ENCODE measurements around the gene PDE4A.

DNA sequence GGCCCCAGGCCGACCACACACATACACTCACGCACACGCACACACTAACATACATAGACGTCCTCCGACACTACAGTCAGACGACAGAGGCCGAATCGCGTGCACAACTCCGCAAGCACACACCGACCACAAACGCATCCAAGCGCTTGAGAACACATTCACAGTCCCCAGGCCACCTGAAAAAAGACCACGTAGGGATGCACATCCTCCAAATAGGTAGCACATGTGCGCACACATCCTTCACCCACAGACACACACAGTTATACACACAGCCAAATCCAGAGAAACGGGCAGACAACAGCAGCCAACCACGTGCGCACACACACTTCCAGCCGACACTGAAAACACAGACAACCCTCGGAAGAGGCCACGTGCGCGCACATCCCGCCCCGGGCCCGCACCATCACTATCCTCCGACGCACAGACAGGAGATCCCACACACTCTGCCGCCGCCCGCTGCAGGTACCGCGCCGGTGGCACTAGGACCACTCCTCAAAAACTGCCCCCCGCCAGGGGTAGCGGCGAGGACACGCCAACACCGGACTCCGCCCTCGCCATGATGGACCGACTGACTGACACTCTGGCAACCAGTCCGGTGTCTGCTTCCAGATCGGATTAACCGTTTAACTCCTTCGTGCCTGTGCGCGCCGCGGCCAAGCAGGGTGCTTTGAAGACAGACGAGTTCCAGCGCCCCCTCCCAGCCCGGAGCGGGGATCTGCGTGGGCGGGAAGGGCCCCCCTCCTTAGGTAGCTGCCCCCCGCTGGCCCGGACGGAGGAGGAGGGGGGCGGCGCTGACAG is 493 bp upstream of the PDE4A start:
- TF ChIP-seq, protein P1, sequence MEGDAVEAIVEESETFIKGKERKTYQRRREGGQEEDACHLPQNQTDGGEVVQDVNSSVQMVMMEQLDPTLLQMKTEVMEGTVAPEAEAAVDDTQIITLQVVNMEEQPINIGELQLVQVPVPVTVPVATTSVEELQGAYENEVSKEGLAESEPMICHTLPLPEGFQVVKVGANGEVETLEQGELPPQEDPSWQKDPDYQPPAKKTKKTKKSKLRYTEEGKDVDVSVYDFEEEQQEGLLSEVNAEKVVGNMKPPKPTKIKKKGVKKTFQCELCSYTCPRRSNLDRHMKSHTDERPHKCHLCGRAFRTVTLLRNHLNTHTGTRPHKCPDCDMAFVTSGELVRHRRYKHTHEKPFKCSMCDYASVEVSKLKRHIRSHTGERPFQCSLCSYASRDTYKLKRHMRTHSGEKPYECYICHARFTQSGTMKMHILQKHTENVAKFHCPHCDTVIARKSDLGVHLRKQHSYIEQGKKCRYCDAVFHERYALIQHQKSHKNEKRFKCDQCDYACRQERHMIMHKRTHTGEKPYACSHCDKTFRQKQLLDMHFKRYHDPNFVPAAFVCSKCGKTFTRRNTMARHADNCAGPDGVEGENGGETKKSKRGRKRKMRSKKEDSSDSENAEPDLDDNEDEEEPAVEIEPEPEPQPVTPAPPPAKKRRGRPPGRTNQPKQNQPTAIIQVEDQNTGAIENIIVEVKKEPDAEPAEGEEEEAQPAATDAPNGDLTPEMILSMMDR (IDR thresholded peaks at IDR 0.05) = no peak
- no peak for TF ChIP-seq POLR2A (IDR thresholded peaks at IDR 0.05)

All from transverse colon (tissue), 3 donors.